Heart right ventricle (tissue), 16 donors: ENCODE results near the gene ADD2. TPM values are rescaled to one million over a fixed set of nuclear protein-coding genes. Genes with fewer than 3 reads are reported as not detected.

Experiments used
- ATAC-seq, 8 donors: fragments of 200-7000 bp; cut with Tn5 transposase; one replicate each; pipeline ENCODE4 v1.9.1; 2020; ENCODE audit warnings: mild to moderate bottlenecking in 8 of 8, moderate library complexity in 8 of 8, moderate number of reproducible peaks in 1 of 8
- DNase-seq, 2 donors: peaks; one replicate each; pipeline ENCODE4 v3.0.0-alpha.2; 2020
- H3K27ac ChIP-seq, 10 donors: fragments of 200-600 bp; sonication (generic) in 2 of 10; one replicate each; pipeline versions ENCODE4 v1.5.0 to v1.8.0; 2020 to 2022; ENCODE audit warnings: mild to moderate bottlenecking in 3 of 10
- H3K27me3 ChIP-seq, 7 donors: fragments of 200-600 bp; one replicate each; pipeline ENCODE4 v1.8.0; 2021 to 2022; ENCODE audit warnings: mild to moderate bottlenecking in 2 of 7
- H3K36me3 ChIP-seq, 9 donors: fragments of 200-600 bp; sonication (generic) in 1 of 9; one replicate each; pipeline versions ENCODE4 v1.5.0 to v1.8.0; 2020 to 2022; ENCODE audit warnings: mild to moderate bottlenecking in 2 of 9
- H3K4me1 ChIP-seq, 9 donors: fragments of 200-600 bp; sonication (generic) in 1 of 9; one replicate each; pipeline versions ENCODE4 v1.5.0 to v1.8.0; 2020 to 2022; ENCODE audit warnings: mild to moderate bottlenecking in 4 of 9
- H3K4me3 ChIP-seq, 10 donors: fragments of 200-600 bp; sonication (generic) in 2 of 10; one replicate each; pipeline versions ENCODE4 v1.5.0 to v1.8.0; 2020 to 2022; ENCODE audit warnings: mild to moderate bottlenecking in 7 of 10, moderate library complexity in 2 of 10
- H3K9me3 ChIP-seq, 11 donors: fragments of 200-600 bp in 10 of 11; sonication (generic) in 2 of 11; one replicate each; pipeline versions ENCODE4 v1.5.0 to v1.8.0; 2013 to 2022; ENCODE audit warnings: mild to moderate bottlenecking in 2 of 11, control low read depth in 1 of 11, moderate library complexity in 1 of 11
- CTCF ChIP-seq, 9 donors: fragments of 200-600 bp; sonication (generic) in 2 of 9; IDR thresholded peaks; one replicate each; pipeline versions ENCODE4 v1.5.0 to v1.8.0; 2021 to 2022; ENCODE audit warnings: antibody characterized with exemption in 9 of 9, mild to moderate bottlenecking in 5 of 9, moderate library complexity in 1 of 9
- WGBS, 2 donors: extraction: QIAGEN DNeasy Blood & Tissue Kit; methylation state at CpG; one replicate each; pipeline ENCODE4 v1.1.7; 2013; ENCODE audit warnings: inconsistent platforms in 1 of 2; 5-methylcytosine and 5-hydroxymethylcytosine counted together
- intact Hi-C, 10 donors: fragments of 100-400 bp; cut with DNase I; formaldehyde crosslinking; loops; one replicate each; pipeline versions ENCODE4 v1.11.1 to v1.14.2; 2022
- polyA plus RNA-seq, 2 donors: library from polyadenylated mRNA; stranded (reverse); fragments of 200-250 nt; gene quantifications; one replicate each; pipeline ENCODE4 v1.2.3, GENCODE V29; 2013
- total RNA-seq, 10 donors: library from RNA; stranded (reverse); fragmentation: NEBNext Ultra II Directional in 3 of 10; extraction: Animal tissue kit (Norgen Biotek cat#: 25700) in 3 of 10; gene quantifications; one replicate each; pipeline versions ENCODE4 v1.2.1 to v1.2.4, GENCODE V29; 2021 to 2023
- donor health status: Arrhythmogenic right ventricular cardiomyopathy.
- donor health status: ischemic (EF 13 %, LVEDD 7.1; RV severe dilation, severe dysfunction).
- donor health status: healthy with polysubstance abuse.
- donor health status: DM: no; HTN: yes; CAD: no.
- donor health status: DM: no; HTN: no; CAD: no.
- donor health status: ischemic (EF 25% LVEDD 6.9; RV normal size, moderate dysfunction).
- donor health status: ischemic (EF 25% LVEDD 5.7; RV mildly dilated, moderate dysfunction).
- donor health status: healthy.
- donor health status: DM: yes; HTN: yes; CAD: no.
- donor health status: Ischemic cardiomyopathy.
- donor health status: ischemic (EF 35%, LVEDD 5.7; RV mildly dilated, moderate dysfunction).
- donor health status: nonischemic (EF 11% LVEDD 7.7; RV severe dilation, severe dysfunction).
- donor health status: DM: yes; HTN: yes; CAD: no.
- donor health status: PGD.
- donor health status: ischemic (EF 29% LVEDD 5.4; RV normal size, mild dysfunction).
- donor health status: nonischemic (EF 23%, LVEDD 6.1; RV moderate dilation, normal function).

The ADD2 gene
- total and polyA plus RNA-seq, 12 donors = 0.16 to 5.7 (median 2.2) TPM

GRCh38 chr2:70685771-70686171 lies 82.2 kb downstream of the ADD2 start:
- H3K36me3 ChIP-seq = peaks cover 0 to 6% (median 0%) of the 10 kb centered on the region in 9 donors
- TF ChIP-seq CTCF (IDR thresholded peaks at IDR 0.05) = no peak
- no peak overlapping the region for H3K27ac ChIP-seq
- intact Hi-C loops = no loop called here
- WGBS, 2 donors = 79% methylated on average over 6 of the region's 6 CpGs
- H3K4me1 ChIP-seq = peaks cover 0 to 5% (median 0%) of the 10 kb centered on the region in 9 donors
- no peak overlapping the region for H3K4me3 ChIP-seq
- no peaks in the 10 kb centered on the region for H3K27me3 ChIP-seq
- DNase-seq (no peak), ATAC-seq (no peak)
- H3K9me3 ChIP-seq = no peaks in the 10 kb centered on the region

- no peak for ATAC-seq
- Histone ChIP-seq H3K9me3 (no peaks in the 10 kb centered on the region), H3K27me3 (no peaks in the 10 kb centered on the region), H3K4me1 (peaks cover 0 to 8% (median 0%) of the 10 kb centered on the region in 9 donors), H3K4me3 (no peak overlapping the region), H3K36me3 (peaks cover 0 to 6% (median 0%) of the 10 kb centered on the region in 9 donors), H3K27ac (no peak overlapping the region)
- intact Hi-C loops = no loop called here
- no peak for DNase-seq
- TF ChIP-seq CTCF (IDR thresholded peaks at IDR 0.05) = no peak
- WGBS, 2 donors = 85 to 90% methylated on average over 4 of the region's 4 CpGs
Measured at GRCh38 chr2:70684846-70685622, 83.0 kb downstream of the ADD2 start.

- no peaks in the 10 kb centered on the region for H3K27me3 ChIP-seq
- no peak for TF ChIP-seq CTCF (IDR thresholded peaks at IDR 0.05)
- no peaks in the 10 kb centered on the region for H3K9me3 ChIP-seq
- intact Hi-C loops = no loop called here
- no peak for DNase-seq
- ATAC-seq = peak in 1 of 8 donors; percentile 35
- no peak overlapping the region for H3K4me3 ChIP-seq
- no peak overlapping the region for H3K27ac ChIP-seq
- 94 to 98% methylated on average over 6 of the region's 6 CpGs for WGBS, 2 donors
- H3K4me1 ChIP-seq = peaks cover 0 to 22% (median 3%) of the 10 kb centered on the region in 9 donors
- H3K36me3 ChIP-seq = peaks cover 0 to 6% (median 0%) of the 10 kb centered on the region in 9 donors
Measured at GRCh38 chr2:70683455-70683854, 84.5 kb downstream of the ADD2 start.

GRCh38 chr2:70680735-70681134 lies 87.3 kb downstream of the ADD2 start:
- no peak overlapping the region for H3K4me3 ChIP-seq

More at GRCh38 chr2:70680735-70681134, 87.3 kb downstream of the ADD2 start:
- TF ChIP-seq CTCF (IDR thresholded peaks at IDR 0.05) = no peak
- intact Hi-C loops = no loop called here
- H3K27ac ChIP-seq = no peak overlapping the region
- no peak for DNase-seq
- no peak for ATAC-seq
- no peaks in the 10 kb centered on the region for H3K27me3 ChIP-seq
- H3K36me3 ChIP-seq = peaks cover 0 to 3% (median 0%) of the 10 kb centered on the region in 9 donors
- peaks cover 0 to 17% (median 4%) of the 10 kb centered on the region in 9 donors for H3K4me1 ChIP-seq
- H3K9me3 ChIP-seq = no peaks in the 10 kb centered on the region
- 73 to 81% methylated on average over 2 of the region's 2 CpGs for WGBS, 2 donors
